ENCODE results near the gene RAB27A.

Gene RAB27A

GRCh38 chr15:55220606-55221005 lies 69.0 kb downstream of the RAB27A start:
- DNase-seq (ENCODE audit: low spot score): no peak
- in situ Hi-C loops (cut with MboI; ENCODE audit: low pct_unique_long_range_greater_than_20kb, low sequenced_read_pairs, unreplicated experiment): loop anchor here (25.0 kb wide), 1 partner anchor 192 kb away; the partner anchor contains the start of genes CCPG1 and PIERCE2
- TF ChIP-seq CTCF (IDR thresholded peaks at IDR 0.05; ENCODE audit: extremely low read depth, insufficient read depth, missing control alignments): no peak

GRCh38 chr15:55218056-55218455 lies 71.6 kb downstream of the RAB27A start:
- no peak for DNase-seq (ENCODE audit: low spot score)
- TF ChIP-seq CTCF (IDR thresholded peaks at IDR 0.05; ENCODE audit: extremely low read depth, insufficient read depth, missing control alignments): no peak
- in situ Hi-C loops (cut with MboI; ENCODE audit: low pct_unique_long_range_greater_than_20kb, low sequenced_read_pairs, unreplicated experiment): loop anchor here (5.0 to 25.0 kb wide), 2 partner anchors 74 to 194 kb away; partner anchors contain the start of genes CCPG1 and PIERCE2

GRCh38 chr15:55204464-55204863 lies 85.1 kb downstream of the RAB27A start:
- no peak for TF ChIP-seq CTCF (IDR thresholded peaks at IDR 0.05; ENCODE audit: extremely low read depth, insufficient read depth, missing control alignments)
- no peak for DNase-seq (ENCODE audit: low spot score)
- in situ Hi-C loops (cut with MboI; ENCODE audit: low pct_unique_long_range_greater_than_20kb, low sequenced_read_pairs, unreplicated experiment): loop anchor here (25.0 kb wide), 1 partner anchor 208 kb away; the partner anchor contains the start of genes CCPG1 and PIERCE2

GRCh38 chr15:55202206-55202605 lies 87.4 kb downstream of the RAB27A start:
- no peak for DNase-seq (ENCODE audit: low spot score)
- in situ Hi-C loops (cut with MboI; ENCODE audit: low pct_unique_long_range_greater_than_20kb, low sequenced_read_pairs, unreplicated experiment): loop anchor here (25.0 kb wide), 1 partner anchor 210 kb away; the partner anchor contains the start of genes CCPG1 and PIERCE2
- no peak for TF ChIP-seq CTCF (IDR thresholded peaks at IDR 0.05; ENCODE audit: extremely low read depth, insufficient read depth, missing control alignments)

GRCh38 chr15:55198706-55199105 lies 90.9 kb downstream of the RAB27A start:
- DNase-seq (ENCODE audit: low spot score): no peak
- in situ Hi-C loops (cut with MboI; ENCODE audit: low pct_unique_long_range_greater_than_20kb, low sequenced_read_pairs, unreplicated experiment): no loop called here
- no peak for TF ChIP-seq CTCF (IDR thresholded peaks at IDR 0.05; ENCODE audit: extremely low read depth, insufficient read depth, missing control alignments)

GRCh38 chr15:55197719-55198118 lies 91.9 kb downstream of the RAB27A start:
- no peak for TF ChIP-seq CTCF (IDR thresholded peaks at IDR 0.05; ENCODE audit: extremely low read depth, insufficient read depth, missing control alignments)
- in situ Hi-C loops (cut with MboI; ENCODE audit: low pct_unique_long_range_greater_than_20kb, low sequenced_read_pairs, unreplicated experiment): no loop called here
- DNase-seq (ENCODE audit: low spot score): no peak

GRCh38 chr15:55197362-55197705 lies 92.3 kb downstream of the RAB27A start:
- DNase-seq (ENCODE audit: low spot score): no peak
- in situ Hi-C loops (cut with MboI; ENCODE audit: low pct_unique_long_range_greater_than_20kb, low sequenced_read_pairs, unreplicated experiment): no loop called here
- no peak for TF ChIP-seq CTCF (IDR thresholded peaks at IDR 0.05; ENCODE audit: extremely low read depth, insufficient read depth, missing control alignments)

Measured in GM13977 (cell line).